Hepatocyte (in vitro differentiated cells): ENCODE measurements around the gene FRMPD4. TPM values are rescaled to one million over a fixed set of nuclear protein-coding genes. Genes with fewer than 3 reads are reported as not detected.

Source experiments
- DNase-seq: peaks from one replicate; pipeline ENCODE4 v3.0.0-alpha.2; 2016; ENCODE audit warnings: low spot score
- H2AFZ ChIP-seq: fragments of 200-600 bp; sonication (generic); 2 replicates; pipeline ENCODE4 v1.6.0; 2016; ENCODE audit warnings: antibody characterized with exemption, mild to moderate bottlenecking
- H3K27ac ChIP-seq: fragments of 200-600 bp; sonication (generic); 2 replicates; pipeline ENCODE4 v1.5.1; 2016; ENCODE audit warnings: mild to moderate bottlenecking
- H3K27me3 ChIP-seq: fragments of 200-600 bp; sonication (generic); 2 replicates; pipeline ENCODE4 v1.6.1; 2016
- H3K36me3 ChIP-seq: fragments of 200-600 bp; sonication (generic); replicated peaks from 2 replicates; pipeline ENCODE4 v1.5.1; 2016; ENCODE audit warnings: low read depth; ENCODE audit not compliant: insufficient read depth
- H3K4me1 ChIP-seq: fragments of 200-600 bp; sonication (generic); 2 replicates; pipeline ENCODE4 v1.5.1; 2016; ENCODE audit warnings: mild to moderate bottlenecking, moderate library complexity; ENCODE audit not compliant: insufficient read depth
- H3K4me2 ChIP-seq: fragments of 200-600 bp; sonication (generic); 2 replicates; pipeline ENCODE4 v1.6.0; 2016
- H3K4me3 ChIP-seq: fragments of 200-600 bp; sonication (generic); 2 replicates; pipeline ENCODE4 v1.5.1; 2016; ENCODE audit warnings: mild to moderate bottlenecking
- H3K79me2 ChIP-seq: fragments of 200-600 bp; sonication (generic); 2 replicates; pipeline ENCODE4 v1.6.0; 2017; ENCODE audit warnings: mild to moderate bottlenecking
- H3K9me2 ChIP-seq: fragments of 200-600 bp; sonication (generic); replicated peaks from 2 replicates; pipeline ENCODE4 v1.6.0; 2017; ENCODE audit warnings: mild to moderate bottlenecking; ENCODE audit not compliant: insufficient read depth
- H3K9me3 ChIP-seq: fragments of 200-600 bp; sonication (generic); 2 replicates; pipeline ENCODE4 v1.5.1; 2016; ENCODE audit warnings: low read depth, mild to moderate bottlenecking
- H4K20me1 ChIP-seq: fragments of 200-600 bp; sonication (generic); 2 replicates; pipeline ENCODE4 v1.6.0; 2016; ENCODE audit warnings: mild to moderate bottlenecking; ENCODE audit not compliant: insufficient read depth, poor library complexity, severe bottlenecking
- EZH2 ChIP-seq: fragments of 200-600 bp; sonication (generic); IDR thresholded peaks from 2 replicates; pipeline ENCODE4 v1.6.1; 2016; ENCODE audit warnings: antibody characterized with exemption, mild to moderate bottlenecking, borderline replicate concordance
- EZH2phosphoT487 ChIP-seq: fragments of 200-600 bp; sonication (generic); IDR thresholded peaks from one replicate; pipeline ENCODE4 v1.6.1; 2018; ENCODE audit warnings: antibody characterized with exemption, mild to moderate bottlenecking, low read depth, moderate library complexity; ENCODE audit not compliant: unreplicated experiment, severe bottlenecking
- WGBS: methylation state at CpG from one replicate; pipeline ENCODE4 v1.1.6; 2016; ENCODE audit warnings: low lambda C conversion rate; ENCODE audit errors: missing lambda C conversion rate; 5-methylcytosine and 5-hydroxymethylcytosine counted together
- polyA plus RNA-seq: library from polyadenylated mRNA; unstranded; fragments of >200 nt; fragmentation: Nextera tagmentation; extraction: Ambion mirVana; gene quantifications from 2 replicates; pipeline ENCODE4 v1.2.1, GENCODE V29; 2016
- total RNA-seq: library from RNA; depleted of rRNA; stranded (reverse); fragments of >200 nt; gene quantifications from 2 replicates; pipeline ENCODE4 v1.2.3, GENCODE V29; 2014
- TF ChIP-seq, protein P1 (sequence below): fragments of 200-600 bp; sonication (generic); IDR thresholded peaks from 2 replicates; pipeline ENCODE4 v1.5.1; 2016; ENCODE audit warnings: antibody characterized with exemption, mild to moderate bottlenecking; ENCODE audit not compliant: poor library complexity

The FRMPD4 gene
- total and polyA plus RNA-seq, 2 experiments from 2014 or later, result 0.23 TPM; not detected in 1

DNA sequence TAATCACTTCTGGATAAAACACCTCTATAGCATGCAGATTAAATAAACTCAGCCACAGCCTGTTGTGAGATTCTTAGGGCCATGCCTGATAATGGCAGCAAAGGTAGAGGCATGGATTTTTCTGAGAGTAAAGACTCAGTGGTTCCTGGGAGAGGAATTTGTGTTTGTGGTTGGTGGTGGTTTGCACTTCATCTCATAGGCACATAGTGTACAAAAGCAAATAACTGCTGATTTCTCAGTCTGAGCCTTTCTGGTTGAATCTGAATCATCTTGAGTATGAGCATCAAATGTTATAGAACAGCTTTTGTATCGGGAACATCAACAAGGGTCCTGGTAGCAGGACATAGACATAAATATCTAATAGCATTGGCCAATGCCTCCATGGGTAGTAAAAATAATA, 274.3 kb downstream of the FRMPD4 start:
- 83% methylated on average over 1 of the region's 1 CpG for WGBS
- H3K4me2 ChIP-seq, result no peak overlapping the region
- TF ChIP-seq, protein P1, sequence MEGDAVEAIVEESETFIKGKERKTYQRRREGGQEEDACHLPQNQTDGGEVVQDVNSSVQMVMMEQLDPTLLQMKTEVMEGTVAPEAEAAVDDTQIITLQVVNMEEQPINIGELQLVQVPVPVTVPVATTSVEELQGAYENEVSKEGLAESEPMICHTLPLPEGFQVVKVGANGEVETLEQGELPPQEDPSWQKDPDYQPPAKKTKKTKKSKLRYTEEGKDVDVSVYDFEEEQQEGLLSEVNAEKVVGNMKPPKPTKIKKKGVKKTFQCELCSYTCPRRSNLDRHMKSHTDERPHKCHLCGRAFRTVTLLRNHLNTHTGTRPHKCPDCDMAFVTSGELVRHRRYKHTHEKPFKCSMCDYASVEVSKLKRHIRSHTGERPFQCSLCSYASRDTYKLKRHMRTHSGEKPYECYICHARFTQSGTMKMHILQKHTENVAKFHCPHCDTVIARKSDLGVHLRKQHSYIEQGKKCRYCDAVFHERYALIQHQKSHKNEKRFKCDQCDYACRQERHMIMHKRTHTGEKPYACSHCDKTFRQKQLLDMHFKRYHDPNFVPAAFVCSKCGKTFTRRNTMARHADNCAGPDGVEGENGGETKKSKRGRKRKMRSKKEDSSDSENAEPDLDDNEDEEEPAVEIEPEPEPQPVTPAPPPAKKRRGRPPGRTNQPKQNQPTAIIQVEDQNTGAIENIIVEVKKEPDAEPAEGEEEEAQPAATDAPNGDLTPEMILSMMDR, result no peak
- TF ChIP-seq EZH2 (no peak), EZH2phosphoT487 (no peak)
- H3K79me2 ChIP-seq, result no peaks in the 10 kb centered on the region
- DNase-seq, result no peak
- no peaks in the 10 kb centered on the region for H3K27me3 ChIP-seq
- H3K4me3 ChIP-seq, result no peak overlapping the region
- H3K9me2 ChIP-seq, result no peaks in the 10 kb centered on the region
- H4K20me1 ChIP-seq, result no peaks in the 10 kb centered on the region
- no peaks in the 10 kb centered on the region for H3K9me3 ChIP-seq
- no peak overlapping the region for H3K27ac ChIP-seq
- no peaks in the 10 kb centered on the region for H3K4me1 ChIP-seq
- no peak overlapping the region for H2AFZ ChIP-seq
- no peaks in the 10 kb centered on the region for H3K36me3 ChIP-seq

DNA sequence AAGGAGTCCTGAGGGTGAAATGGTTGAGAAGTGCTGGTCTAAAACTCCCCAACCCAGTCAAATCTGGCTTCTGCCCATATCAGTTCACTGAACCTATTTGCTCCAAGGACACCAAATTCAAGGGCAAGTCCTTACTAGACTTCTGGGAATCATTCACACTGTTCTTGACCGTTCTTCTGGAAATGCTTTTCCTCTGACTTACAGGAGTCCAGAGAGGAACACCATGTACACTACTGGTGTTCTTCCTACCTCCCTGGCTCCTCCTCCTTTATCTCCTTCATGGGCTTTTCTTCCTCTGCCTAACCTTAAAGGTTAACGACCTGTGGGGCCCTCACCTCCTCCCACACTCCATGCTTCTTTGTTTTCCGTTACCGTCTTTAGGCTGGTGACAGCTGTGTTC, 281.3 kb downstream of the FRMPD4 start:
- H3K4me2 ChIP-seq, result no peak overlapping the region
- H4K20me1 ChIP-seq, result no peaks in the 10 kb centered on the region
- no peaks in the 10 kb centered on the region for H3K79me2 ChIP-seq
- DNase-seq, result no peak
- H3K9me3 ChIP-seq, result no peaks in the 10 kb centered on the region
- 77% methylated on average over 4 of the region's 4 CpGs for WGBS
- no peak overlapping the region for H3K4me3 ChIP-seq
- no peaks in the 10 kb centered on the region for H3K9me2 ChIP-seq
- no peak overlapping the region for H2AFZ ChIP-seq
- H3K4me1 ChIP-seq, result no peaks in the 10 kb centered on the region
- H3K27me3 ChIP-seq, result no peaks in the 10 kb centered on the region
- H3K27ac ChIP-seq, result no peak overlapping the region
- no peaks in the 10 kb centered on the region for H3K36me3 ChIP-seq
- TF ChIP-seq EZH2phosphoT487, result no peak
- TF ChIP-seq EZH2, result no peak
- TF ChIP-seq, protein P1, result no peak

DNA sequence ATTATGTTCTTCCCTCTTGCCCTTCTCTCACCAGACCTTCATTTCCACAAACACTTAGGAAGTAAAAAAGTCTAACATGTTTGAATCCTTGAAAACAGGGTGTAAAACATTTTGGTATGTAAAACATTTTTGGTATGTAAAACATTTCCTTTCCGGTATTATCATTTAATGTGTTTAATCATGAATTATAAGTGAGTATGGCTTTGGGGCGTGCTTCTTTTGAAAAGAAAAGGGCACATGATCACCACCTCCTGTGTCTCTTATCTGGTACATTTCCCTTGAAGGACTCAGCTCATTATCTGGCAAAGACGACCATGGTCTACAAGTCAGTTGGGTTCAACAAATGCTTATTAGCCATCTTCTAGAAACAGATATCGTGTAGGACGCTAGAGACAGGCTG, 283.6 kb downstream of the FRMPD4 start:
- TF ChIP-seq, protein P1, result no peak
- TF ChIP-seq EZH2phosphoT487 (no peak), EZH2 (no peak)
- Histone ChIP-seq H3K27me3 (no peaks in the 10 kb centered on the region), H3K36me3 (no peaks in the 10 kb centered on the region), H3K27ac (no peak overlapping the region), H2AFZ (no peak overlapping the region), H3K9me2 (no peaks in the 10 kb centered on the region), H3K79me2 (no peaks in the 10 kb centered on the region), H4K20me1 (no peaks in the 10 kb centered on the region), H3K4me1 (no peaks in the 10 kb centered on the region), H3K4me3 (no peak overlapping the region), H3K9me3 (no peaks in the 10 kb centered on the region), H3K4me2 (no peak overlapping the region)
- no peak for DNase-seq
- 53% methylated on average over 5 of the region's 5 CpGs for WGBS

DNA sequence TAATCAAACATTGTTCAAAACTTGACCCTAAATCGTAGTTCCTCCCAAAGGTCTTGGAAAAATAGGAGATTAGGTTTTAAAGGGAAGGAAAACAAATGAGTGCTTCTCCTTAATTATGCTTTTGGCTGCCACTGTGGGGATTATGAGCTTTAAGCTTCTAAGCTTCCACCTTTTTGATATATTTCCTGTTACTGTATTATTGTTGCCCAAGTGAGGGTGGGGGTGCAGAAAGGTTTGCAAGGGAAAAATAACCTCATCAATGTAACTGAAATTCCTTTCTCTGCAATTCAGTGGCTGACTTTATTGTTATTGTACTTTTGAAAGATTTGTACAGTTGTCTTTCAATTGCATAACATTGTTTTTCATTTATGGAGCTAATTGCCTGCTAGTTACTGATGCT, 285.1 kb downstream of the FRMPD4 start:
- no peak for DNase-seq
- Histone ChIP-seq H4K20me1 (no peaks in the 10 kb centered on the region), H3K27ac (no peak overlapping the region), H3K79me2 (no peaks in the 10 kb centered on the region), H3K4me3 (no peak overlapping the region), H3K4me1 (no peaks in the 10 kb centered on the region), H2AFZ (no peak overlapping the region), H3K9me2 (no peaks in the 10 kb centered on the region), H3K4me2 (no peak overlapping the region), H3K9me3 (no peaks in the 10 kb centered on the region), H3K27me3 (no peaks in the 10 kb centered on the region), H3K36me3 (no peaks in the 10 kb centered on the region)
- TF ChIP-seq, protein P1, result no peak
- TF ChIP-seq EZH2phosphoT487 (no peak), EZH2 (no peak)
- WGBS, result 61% methylated on average over 1 of the region's 1 CpG
